Measurements from ENCODE around the gene KDM1A. TPM values are rescaled to one million over a fixed set of nuclear protein-coding genes. Genes with fewer than 3 reads are reported as not detected.
"Not testable (repeated sequence)": the region's sequence is repeated elsewhere in the genome, so short reads cannot be mapped to it uniquely, and the experiment has no call there.

The KDM1A gene
- 10 to 100 TPM; 49.2 to 50.7 TPM for total RNA-seq

GRCh38 chr1:23019094-23019862 lies at the start of gene KDM1A:
Gene KDM1A, plus strand, starts transcription at chr1:23019468. Its CDS starts 129 bp downstream, at chr1:23019597.
- H3K27me3 Mint-ChIP-seq (ENCODE audit: low read depth) = no peaks in the 10 kb centered on the region
- ATAC-seq (replicated peaks in 1 of 2) (peak; percentile 98 to 99), DNase-seq (peak; percentile 96 to 97)
- H3K27ac Mint-ChIP-seq = peak within 1 kb of the TSS; percentile 94
- peaks cover 0 to 3% of the 10 kb centered on the region in 2 donors for H3K9me3 Mint-ChIP-seq
- H3K4me1 Mint-ChIP-seq (ENCODE audit: low read depth) = peaks cover 51% of the 10 kb centered on the region
- peak within 1 kb of the TSS; percentile 97 to 100 for H3K4me3 Mint-ChIP-seq
- H3K36me3 Mint-ChIP-seq (ENCODE audit: insufficient read depth in 2 of 2) = peaks cover 7 to 15% of the 10 kb centered on the region in 2 donors

DNA sequence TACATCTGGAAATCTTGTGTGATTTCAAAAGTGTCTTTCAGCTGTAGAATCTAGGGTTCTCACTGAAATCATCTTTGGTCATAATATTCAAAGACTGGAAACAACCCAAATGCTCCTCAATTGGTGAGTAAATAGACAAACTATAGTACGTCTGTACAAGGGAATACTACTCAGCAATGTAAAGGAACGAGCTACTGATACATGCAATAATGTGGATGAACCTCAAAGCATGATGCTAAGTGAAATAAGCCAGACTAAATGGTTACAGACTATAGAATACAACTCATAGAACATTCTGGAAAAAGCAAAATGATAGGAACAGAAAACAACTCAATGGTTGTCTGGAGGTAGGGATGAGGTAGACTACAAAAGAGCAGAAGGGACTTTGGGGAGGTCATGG lies 49.2 kb upstream of the KDM1A start:
- H3K9me3 Mint-ChIP-seq = peaks cover 0 to 9% of the 10 kb centered on the region in 2 donors
- no peak overlapping the region for H3K4me3 Mint-ChIP-seq
- peaks cover 6% of the 10 kb centered on the region in 2 donors for H3K36me3 Mint-ChIP-seq (ENCODE audit: insufficient read depth in 2 of 2)
- ATAC-seq (replicated peaks in 1 of 2) (no peak), DNase-seq (no peak)
- H3K27me3 Mint-ChIP-seq (ENCODE audit: low read depth) = peaks cover 54% of the 10 kb centered on the region
- H3K27ac Mint-ChIP-seq = no peak overlapping the region
- no peaks in the 10 kb centered on the region for H3K4me1 Mint-ChIP-seq (ENCODE audit: low read depth)

- Mint-ChIP-seq H3K27ac (no peak overlapping the region), H3K36me3 (ENCODE audit: insufficient read depth in 2 of 2) (peaks cover 6% of the 10 kb centered on the region in 2 donors), H3K9me3 (peaks cover 0 to 5% of the 10 kb centered on the region in 2 donors), H3K4me3 (no peak overlapping the region), H3K4me1 (ENCODE audit: low read depth) (no peaks in the 10 kb centered on the region), H3K27me3 (ENCODE audit: low read depth) (peaks cover 57% of the 10 kb centered on the region)
- ATAC-seq (replicated peaks in 1 of 2) (no peak), DNase-seq (no peak)
Measured at GRCh38 chr1:22971161-22971560, 48.1 kb upstream of the KDM1A start.

DNA sequence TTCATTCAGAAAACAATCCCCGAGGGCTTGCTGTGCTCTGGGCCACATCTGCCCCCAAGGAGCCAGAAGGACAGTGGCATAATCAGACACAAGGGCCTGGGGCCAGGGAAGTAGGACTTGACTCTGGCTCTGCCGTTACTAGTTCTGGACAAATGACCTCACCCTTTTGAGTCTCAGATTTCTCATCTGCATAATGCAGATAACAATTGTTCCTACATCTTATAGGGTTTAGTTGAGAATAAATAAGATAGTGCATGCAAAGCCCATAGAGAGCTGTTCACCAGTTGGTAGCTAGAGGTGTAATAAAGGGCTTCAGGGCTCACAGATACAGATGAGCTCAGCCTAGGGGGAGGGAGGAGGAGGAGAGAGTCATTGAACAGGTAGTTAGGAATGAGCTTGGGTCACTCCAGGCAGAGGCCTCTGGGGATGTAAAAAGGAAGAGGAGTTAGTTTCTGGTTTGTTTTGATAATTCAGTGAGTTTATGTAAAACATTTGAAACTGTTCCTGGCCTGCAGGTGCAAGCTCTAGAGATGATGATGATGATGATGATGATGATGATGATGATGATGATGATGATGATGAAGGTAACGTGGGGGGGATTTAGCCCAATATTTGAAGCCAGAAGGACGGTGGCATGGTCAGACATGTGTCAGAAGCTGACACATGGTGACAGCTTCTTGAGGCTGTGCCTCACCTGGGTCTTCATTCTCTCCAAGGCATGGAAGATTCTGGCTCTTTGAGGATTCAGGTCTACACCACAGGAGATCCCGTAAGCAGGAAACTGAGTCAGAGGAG lies 47.5 kb upstream of the KDM1A start:
- no peak for ATAC-seq (replicated peaks in 1 of 2)
- no peaks in the 10 kb centered on the region for H3K4me1 Mint-ChIP-seq (ENCODE audit: low read depth)
- peaks cover 0 to under 1% of the 10 kb centered on the region in 2 donors for H3K36me3 Mint-ChIP-seq (ENCODE audit: insufficient read depth in 2 of 2)
- H3K9me3 Mint-ChIP-seq = no peaks in the 10 kb centered on the region
- no peak for DNase-seq
- H3K27ac Mint-ChIP-seq = no peak overlapping the region
- H3K4me3 Mint-ChIP-seq = no peak overlapping the region
- peaks cover 57% of the 10 kb centered on the region for H3K27me3 Mint-ChIP-seq (ENCODE audit: low read depth)

DNA sequence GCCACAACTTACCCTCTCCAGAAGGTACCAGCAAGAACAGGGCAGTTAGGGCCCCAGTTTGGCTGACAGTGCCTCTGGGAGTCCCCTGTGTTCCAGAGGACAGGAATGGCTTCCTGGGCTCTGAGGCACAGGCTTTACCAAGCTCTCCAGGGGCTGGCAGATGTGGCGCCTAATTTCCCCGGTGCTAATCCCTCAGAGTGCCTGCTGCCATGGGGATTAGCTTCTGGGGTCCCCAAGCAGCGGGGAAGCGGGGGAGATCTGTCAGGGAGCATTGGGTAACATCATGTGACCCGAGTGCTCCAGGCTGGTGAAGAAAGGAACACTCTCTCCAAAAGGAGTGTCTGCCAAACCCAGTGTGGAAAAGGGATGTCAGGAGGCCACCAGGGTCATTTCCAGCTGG lies 46.5 kb upstream of the KDM1A start, which contains the start of gene LACTBL1:
LACTBL1 (minus strand) TSS at position 107 of the 400 bp plus-strand sequence. CDS start 550 bp downstream, outside the sequence.
- Mint-ChIP-seq H3K27ac (no peak within 1 kb of the TSS), H3K9me3 (no peaks in the 10 kb centered on the region), H3K4me1 (ENCODE audit: low read depth) (no peaks in the 10 kb centered on the region), H3K4me3 (no peak within 1 kb of the TSS), H3K36me3 (ENCODE audit: insufficient read depth in 2 of 2) (no peaks in the 10 kb centered on the region), H3K27me3 (ENCODE audit: low read depth) (peaks cover 62% of the 10 kb centered on the region)
- ATAC-seq (replicated peaks in 1 of 2) (no peak), DNase-seq (no peak)

GRCh38 chr1:22975694-22976093 lies 43.6 kb upstream of the KDM1A start:
- DNase-seq (no peak), ATAC-seq (replicated peaks in 1 of 2) (no peak)
- peaks cover 34% of the 10 kb centered on the region for H3K27me3 Mint-ChIP-seq (ENCODE audit: low read depth)

DNA sequence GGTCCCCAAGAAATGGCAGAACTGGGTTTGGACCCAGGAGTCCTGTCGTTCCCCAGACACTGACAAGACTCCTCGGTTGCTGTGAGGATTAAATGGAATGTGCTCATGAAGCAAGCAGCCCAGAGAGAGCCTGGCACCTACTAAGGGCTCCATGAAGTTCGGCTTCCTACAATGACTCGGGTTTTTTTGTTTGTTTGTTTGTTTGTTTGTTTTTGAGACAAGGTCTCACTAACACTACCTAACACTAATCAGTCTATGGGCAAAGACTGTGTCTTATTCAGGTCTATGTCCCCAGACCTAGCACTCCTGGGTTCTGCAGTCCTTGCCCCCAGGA lies 43.2 kb upstream of the KDM1A start:
- Mint-ChIP-seq H3K4me1 (ENCODE audit: low read depth) (no peaks in the 10 kb centered on the region), H3K36me3 (ENCODE audit: insufficient read depth in 2 of 2) (no peaks in the 10 kb centered on the region), H3K27ac (no peak overlapping the region), H3K9me3 (no peaks in the 10 kb centered on the region), H3K4me3 (no peak overlapping the region), H3K27me3 (ENCODE audit: low read depth) (peaks cover 30% of the 10 kb centered on the region)
- ATAC-seq (replicated peaks in 1 of 2) = no peak
- DNase-seq = no peak

More at GRCh38 chr1:22975694-22976093, 43.6 kb upstream of the KDM1A start:
- no peaks in the 10 kb centered on the region for H3K4me1 Mint-ChIP-seq (ENCODE audit: low read depth)
- no peaks in the 10 kb centered on the region for H3K9me3 Mint-ChIP-seq
- no peak overlapping the region for H3K4me3 Mint-ChIP-seq
- no peaks in the 10 kb centered on the region for H3K36me3 Mint-ChIP-seq (ENCODE audit: insufficient read depth in 2 of 2)
- H3K27ac Mint-ChIP-seq = no peak overlapping the region

GRCh38 chr1:22976461-22977243 lies 42.6 kb upstream of the KDM1A start:
- H3K36me3 Mint-ChIP-seq (ENCODE audit: insufficient read depth in 2 of 2) = no peaks in the 10 kb centered on the region
- peak; percentile 64 to 71 for DNase-seq
- no peaks in the 10 kb centered on the region for H3K4me1 Mint-ChIP-seq (ENCODE audit: low read depth)
- peaks cover 25% of the 10 kb centered on the region for H3K27me3 Mint-ChIP-seq (ENCODE audit: low read depth)
- no peak overlapping the region for H3K4me3 Mint-ChIP-seq
- ATAC-seq (replicated peaks in 1 of 2) = peak; percentile 98 to 99
- no peaks in the 10 kb centered on the region for H3K9me3 Mint-ChIP-seq
- no peak overlapping the region for H3K27ac Mint-ChIP-seq

- no peak for ATAC-seq (replicated peaks in 1 of 2)
- Mint-ChIP-seq H3K36me3 (ENCODE audit: insufficient read depth in 2 of 2) (no peaks in the 10 kb centered on the region), H3K27ac (no peak overlapping the region), H3K9me3 (no peaks in the 10 kb centered on the region), H3K4me3 (no peak overlapping the region), H3K27me3 (ENCODE audit: low read depth) (peaks cover 18% of the 10 kb centered on the region), H3K4me1 (ENCODE audit: low read depth) (no peaks in the 10 kb centered on the region)
- DNase-seq = no peak
Measured at GRCh38 chr1:22978299-22978698, 41.0 kb upstream of the KDM1A start.

DNA sequence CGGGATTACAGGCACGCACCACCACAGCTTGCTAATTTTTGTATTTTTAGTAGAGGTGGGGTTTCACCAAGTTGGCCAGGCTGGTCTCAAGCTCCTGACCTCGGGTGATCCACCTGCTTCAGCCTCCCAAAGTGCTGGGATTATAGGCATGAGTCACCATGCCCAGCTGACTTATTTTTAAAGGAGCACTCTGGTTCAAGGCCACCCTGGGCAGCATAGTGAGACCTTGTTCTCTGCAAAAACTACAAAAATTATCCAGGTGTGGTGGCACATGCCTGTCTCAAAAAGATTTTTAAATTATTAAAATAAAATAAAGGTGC lies 38.8 kb upstream of the KDM1A start:
- not testable (repeated sequence) for H3K9me3 Mint-ChIP-seq; H3K36me3 Mint-ChIP-seq (ENCODE audit: insufficient read depth in 2 of 2); DNase-seq; H3K27ac Mint-ChIP-seq; ATAC-seq (replicated peaks in 1 of 2); H3K4me3 Mint-ChIP-seq; H3K4me1 Mint-ChIP-seq (ENCODE audit: low read depth)
- peaks cover 24% of the 10 kb centered on the region for H3K27me3 Mint-ChIP-seq (ENCODE audit: low read depth)

GRCh38 chr1:22983944-22984343 lies 35.3 kb upstream of the KDM1A start:
- no peaks in the 10 kb centered on the region for H3K9me3 Mint-ChIP-seq
- H3K27ac Mint-ChIP-seq = no peak overlapping the region
- no peaks in the 10 kb centered on the region for H3K4me1 Mint-ChIP-seq (ENCODE audit: low read depth)
- no peak for ATAC-seq (replicated peaks in 1 of 2)
- H3K27me3 Mint-ChIP-seq (ENCODE audit: low read depth) = peaks cover 6% of the 10 kb centered on the region
- DNase-seq = no peak
- H3K4me3 Mint-ChIP-seq = no peak overlapping the region
- no peaks in the 10 kb centered on the region for H3K36me3 Mint-ChIP-seq (ENCODE audit: insufficient read depth in 2 of 2)

GRCh38 chr1:22992384-22992783 lies 26.9 kb upstream of the KDM1A start:
- H3K4me1 Mint-ChIP-seq (ENCODE audit: low read depth); H3K27ac Mint-ChIP-seq; ATAC-seq (replicated peaks in 1 of 2); H3K36me3 Mint-ChIP-seq (ENCODE audit: insufficient read depth in 2 of 2); DNase-seq; H3K9me3 Mint-ChIP-seq; H3K4me3 Mint-ChIP-seq; H3K27me3 Mint-ChIP-seq (ENCODE audit: low read depth): not testable (repeated sequence)

DNA sequence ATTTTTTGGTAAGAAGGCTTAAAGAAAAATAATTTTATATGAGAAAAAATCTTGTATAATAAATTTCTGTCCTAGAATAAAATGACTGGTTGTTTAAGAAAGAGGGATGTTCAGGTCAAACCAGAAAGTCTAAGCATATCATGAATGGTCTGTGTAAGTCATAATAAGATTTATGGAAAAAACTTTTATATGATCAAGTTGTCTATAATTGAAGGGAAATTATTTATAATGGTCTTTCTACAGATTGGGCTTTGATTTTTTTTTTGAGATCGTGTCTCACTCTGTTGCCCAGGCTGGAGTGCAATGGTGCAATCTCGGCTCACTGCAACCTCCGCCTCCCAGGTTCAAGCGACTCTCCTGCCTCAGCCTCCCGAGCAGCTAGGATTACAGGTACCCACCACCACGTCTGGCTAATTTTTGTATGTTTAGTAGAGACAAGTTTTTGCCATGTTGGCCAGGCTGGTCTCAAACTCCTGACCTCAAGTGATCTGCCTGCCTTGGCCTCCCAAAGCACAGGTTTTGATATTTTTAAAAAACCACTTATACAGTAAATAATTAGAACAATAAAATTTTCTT lies 26.0 kb upstream of the KDM1A start:
- not testable (repeated sequence) for H3K36me3 Mint-ChIP-seq (ENCODE audit: insufficient read depth in 2 of 2)

More for the DNA sequence above, 26.0 kb upstream of the KDM1A start:
- not testable (repeated sequence) for DNase-seq; H3K4me1 Mint-ChIP-seq (ENCODE audit: low read depth); ATAC-seq (replicated peaks in 1 of 2); H3K27ac Mint-ChIP-seq; H3K9me3 Mint-ChIP-seq; H3K4me3 Mint-ChIP-seq; H3K27me3 Mint-ChIP-seq (ENCODE audit: low read depth)

Measured in activated T-cell treated with anti-CD3 and anti-CD28 coated beads, Interleukin-2, amount 50 U/mL, for 72 hours (primary cell).